ENCODE measurements around the gene SLC2A3. TPM values are rescaled to one million over a fixed set of nuclear protein-coding genes. Genes with fewer than 3 reads are reported as not detected.
"Not testable (repeated sequence)": the region's sequence is repeated elsewhere in the genome, so short reads cannot be mapped to it uniquely, and the experiment has no call there.

Gene SLC2A3
- total and polyA plus RNA-seq, 8 donors = 30.9 to 149 (median 36.0) TPM

DNA sequence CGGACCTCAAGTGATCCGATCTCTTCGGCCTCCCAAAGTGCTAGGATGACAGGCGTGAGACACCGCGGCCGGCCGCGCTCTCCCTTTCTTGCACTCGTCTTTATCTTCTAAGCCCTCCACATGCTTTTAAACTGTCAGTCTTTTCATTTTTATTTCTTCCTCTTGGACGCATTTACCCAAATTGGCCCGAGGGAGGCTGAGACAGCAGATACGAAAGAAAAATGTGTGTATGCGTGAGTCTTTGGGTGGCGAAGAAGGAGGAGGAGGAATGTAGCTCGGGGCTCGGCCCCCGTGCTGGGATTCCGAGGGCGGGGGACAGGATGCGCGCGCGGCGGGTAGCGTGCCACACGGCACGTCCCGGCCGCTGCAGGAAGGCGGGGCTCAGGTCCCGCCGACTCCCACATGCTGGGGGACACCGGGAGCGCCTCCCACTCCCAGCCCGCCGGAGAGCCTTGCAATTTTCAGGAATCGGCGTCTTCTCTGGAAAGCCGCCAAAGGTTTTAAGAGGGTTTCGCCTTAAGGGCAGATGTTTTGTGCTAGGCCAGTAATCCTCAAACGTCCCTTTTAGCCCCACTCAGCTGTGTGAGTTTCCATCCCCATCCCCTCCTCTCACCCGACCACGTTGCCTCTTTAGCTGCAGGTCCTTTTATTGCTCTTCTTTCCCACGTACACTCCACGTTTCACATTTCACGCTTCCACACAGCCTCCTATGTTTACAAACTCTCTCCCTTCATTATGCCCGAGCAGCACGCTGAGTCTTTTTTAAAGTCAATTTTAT lies 34.7 kb upstream of the SLC2A3 start:
- TF ChIP-seq, protein P1, sequence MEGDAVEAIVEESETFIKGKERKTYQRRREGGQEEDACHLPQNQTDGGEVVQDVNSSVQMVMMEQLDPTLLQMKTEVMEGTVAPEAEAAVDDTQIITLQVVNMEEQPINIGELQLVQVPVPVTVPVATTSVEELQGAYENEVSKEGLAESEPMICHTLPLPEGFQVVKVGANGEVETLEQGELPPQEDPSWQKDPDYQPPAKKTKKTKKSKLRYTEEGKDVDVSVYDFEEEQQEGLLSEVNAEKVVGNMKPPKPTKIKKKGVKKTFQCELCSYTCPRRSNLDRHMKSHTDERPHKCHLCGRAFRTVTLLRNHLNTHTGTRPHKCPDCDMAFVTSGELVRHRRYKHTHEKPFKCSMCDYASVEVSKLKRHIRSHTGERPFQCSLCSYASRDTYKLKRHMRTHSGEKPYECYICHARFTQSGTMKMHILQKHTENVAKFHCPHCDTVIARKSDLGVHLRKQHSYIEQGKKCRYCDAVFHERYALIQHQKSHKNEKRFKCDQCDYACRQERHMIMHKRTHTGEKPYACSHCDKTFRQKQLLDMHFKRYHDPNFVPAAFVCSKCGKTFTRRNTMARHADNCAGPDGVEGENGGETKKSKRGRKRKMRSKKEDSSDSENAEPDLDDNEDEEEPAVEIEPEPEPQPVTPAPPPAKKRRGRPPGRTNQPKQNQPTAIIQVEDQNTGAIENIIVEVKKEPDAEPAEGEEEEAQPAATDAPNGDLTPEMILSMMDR (IDR thresholded peaks at IDR 0.05) = peak in 1 of 2 donors; percentile 6
- intact Hi-C loops (cut with DNase I) = no loop called here
- Histone ChIP-seq H3K27ac (peak overlapping the region; percentile 89 to 95), H3K4me3 (peak overlapping the region; percentile 41 to 55), H3K27me3 (no peaks in the 10 kb centered on the region), H3K36me3 (no peaks in the 10 kb centered on the region), H3K4me1 (peaks cover 5 to 42% of the 10 kb centered on the region in 2 donors), H3K9me3 (no peaks in the 10 kb centered on the region)
- DNase-seq = peak; percentile 91 to 98 (median 95)
- peak; percentile 98 for ATAC-seq

DNA sequence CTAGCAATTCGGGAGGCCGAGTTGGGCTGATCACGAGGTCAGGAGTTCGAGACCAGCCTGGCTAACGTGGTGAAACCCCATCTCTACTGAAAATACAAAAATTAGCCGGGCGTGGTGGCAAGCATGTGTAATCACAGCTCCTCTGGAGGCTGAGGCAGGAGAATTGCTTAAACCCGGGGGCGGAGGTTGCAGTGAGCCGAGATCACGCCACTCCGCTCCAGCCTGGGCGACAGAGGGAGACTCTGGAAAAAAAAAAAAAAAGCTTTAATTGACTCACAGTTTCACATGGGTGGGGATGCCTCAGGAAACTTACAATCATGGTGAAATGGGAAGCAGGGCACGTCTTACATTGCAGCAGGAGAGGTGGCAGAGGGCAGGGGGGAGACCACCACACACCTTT lies 30.6 kb upstream of the SLC2A3 start:
- no peak for ATAC-seq
- TF ChIP-seq, protein P1 (IDR thresholded peaks at IDR 0.05) = no peak
- Histone ChIP-seq H3K27me3 (no peaks in the 10 kb centered on the region), H3K4me1 (peaks cover 5 to 51% of the 10 kb centered on the region in 2 donors), H3K36me3 (no peaks in the 10 kb centered on the region), H3K27ac (no peak overlapping the region), H3K9me3 (no peaks in the 10 kb centered on the region), H3K4me3 (no peak overlapping the region)
- intact Hi-C loops (cut with DNase I) = no loop called here
- peak in 1 of 4 donors; percentile 73 for DNase-seq

DNA sequence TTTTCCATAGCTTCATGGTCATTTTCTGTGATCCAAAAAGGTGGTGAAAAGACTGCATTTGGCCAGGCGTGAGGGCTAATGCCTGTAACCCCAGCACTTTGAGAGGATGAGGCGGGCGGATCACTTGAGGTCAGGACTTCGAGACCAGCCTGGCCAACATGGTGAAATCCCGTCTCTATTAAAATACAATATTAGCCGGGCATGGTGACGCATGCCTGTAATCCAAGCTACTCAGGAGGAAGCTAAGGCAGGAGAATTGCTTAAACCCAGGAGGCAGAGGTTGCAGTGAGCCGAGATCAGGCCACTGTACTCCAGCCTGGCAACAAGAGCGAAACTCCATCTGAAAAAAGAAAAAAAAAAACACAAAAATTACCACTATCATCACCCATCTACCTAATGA lies 28.7 kb upstream of the SLC2A3 start:
- ATAC-seq; intact Hi-C loops (cut with DNase I); H3K4me3 ChIP-seq; H3K27ac ChIP-seq; H3K9me3 ChIP-seq; DNase-seq; H3K27me3 ChIP-seq; H3K36me3 ChIP-seq: not testable (repeated sequence)
- H3K4me1 ChIP-seq = peaks cover 0 to 52% of the 10 kb centered on the region in 2 donors

DNA sequence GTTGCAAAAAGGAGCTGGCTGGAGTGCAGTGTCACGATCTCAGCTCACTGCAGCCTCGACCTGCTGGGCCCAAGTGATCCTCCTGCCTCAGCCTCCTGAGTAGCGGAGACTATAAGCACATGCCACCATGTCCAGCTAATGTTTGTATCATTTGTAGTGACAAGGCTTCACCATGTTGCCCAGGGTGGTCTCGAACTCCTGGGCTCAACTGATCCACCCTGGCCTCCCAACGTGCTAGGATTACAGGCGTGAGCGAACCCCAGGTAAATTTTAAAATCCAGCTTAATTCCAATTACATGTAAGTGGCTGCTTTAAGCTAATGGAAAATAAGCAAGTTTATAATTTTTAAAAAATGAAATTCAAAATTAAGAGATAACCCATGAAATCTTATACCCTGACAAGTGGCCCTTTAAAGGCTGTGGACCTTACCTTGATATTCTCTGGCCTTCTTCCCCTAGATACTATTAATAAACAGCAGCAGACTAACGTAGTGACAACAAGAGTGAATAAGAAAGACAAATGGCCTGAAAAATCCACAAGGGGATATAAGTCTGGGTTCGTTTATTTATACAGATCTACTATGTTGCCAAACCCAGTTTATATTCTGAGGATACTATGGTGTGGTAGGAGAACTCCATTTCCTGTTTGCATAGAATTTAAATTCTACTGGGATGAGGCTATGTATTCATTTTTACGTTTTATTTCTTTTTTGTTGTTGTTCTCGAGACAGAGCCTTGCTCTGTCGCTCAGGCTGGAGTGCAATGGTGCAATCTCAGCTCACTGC lies 25.6 kb upstream of the SLC2A3 start:
- Histone ChIP-seq H3K9me3 (no peaks in the 10 kb centered on the region), H3K27me3 (no peaks in the 10 kb centered on the region), H3K27ac (peak overlapping the region; percentile 76 to 89), H3K4me1 (peaks cover 0 to 44% of the 10 kb centered on the region in 2 donors), H3K36me3 (no peaks in the 10 kb centered on the region), H3K4me3 (peak overlapping the region; percentile 41 to 50)
- TF ChIP-seq, protein P1 (IDR thresholded peaks at IDR 0.05) = no peak
- no peak for DNase-seq
- ATAC-seq = no peak
- intact Hi-C loops (cut with DNase I) = no loop called here

DNA sequence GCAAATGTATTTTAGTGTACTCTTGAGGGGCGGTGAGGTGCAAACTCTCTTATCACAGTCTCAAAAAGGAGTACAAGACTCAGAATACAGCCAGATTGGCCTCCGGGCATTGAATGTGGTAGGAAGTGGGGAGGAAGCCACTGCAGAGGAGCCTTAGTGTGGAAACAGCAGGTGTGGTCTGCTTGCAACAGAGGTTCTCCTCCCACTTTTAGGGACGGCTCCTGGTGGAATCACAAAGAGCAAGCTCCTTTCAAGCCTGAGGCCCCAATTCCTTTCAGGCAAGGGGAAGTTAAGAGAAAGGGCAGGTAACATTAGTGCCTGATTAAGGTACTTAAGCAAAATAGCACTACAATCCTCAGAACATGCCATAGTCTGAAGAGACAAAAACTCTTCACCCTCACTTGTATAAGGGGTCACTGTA lies 23.7 kb upstream of the SLC2A3 start:
- TF ChIP-seq, protein P1 (IDR thresholded peaks at IDR 0.05) = no peak
- intact Hi-C loops (cut with DNase I) = no loop called here
- peak in 2 of 4 donors; percentile 35 to 54 for DNase-seq
- Histone ChIP-seq H3K27ac (peak overlapping the region; percentile 76 to 89), H3K4me1 (peaks cover 0 to 44% of the 10 kb centered on the region in 2 donors), H3K9me3 (no peaks in the 10 kb centered on the region), H3K27me3 (no peaks in the 10 kb centered on the region), H3K4me3 (peak overlapping the region in 1 of 2 donors; percentile 50), H3K36me3 (no peaks in the 10 kb centered on the region)
- peak; percentile 77 for ATAC-seq

All from left lung (tissue), 10 donors.